Upper lobe of left lung (tissue), 6 donors: Measurements from ENCODE around the gene RPGR. TPM values are rescaled to one million over a fixed set of nuclear protein-coding genes. Genes with fewer than 3 reads are reported as not detected.

Experiments used
- ATAC-seq, 2 donors: fragments of 200-7000 bp; cut with Tn5 transposase; one replicate each; pipeline ENCODE4 v1.9.1; 2022; ENCODE audit warnings: mild to moderate bottlenecking in 2 of 2, moderate library complexity in 2 of 2; ENCODE audit not compliant: low FRiP score in 2 of 2
- DNase-seq, 2 donors: peaks; one replicate each; pipeline ENCODE4 v3.0.0-alpha.2; 2019 to 2020
- H3K27ac ChIP-seq, 4 donors: fragments of 200-600 bp; sonication (generic); one replicate each; pipeline ENCODE4 v1.5.1; 2016 to 2019
- H3K27me3 ChIP-seq, 4 donors: fragments of 200-600 bp; sonication (generic); one replicate each; pipeline ENCODE4 v1.5.1; 2017 to 2019
- H3K36me3 ChIP-seq, 4 donors: fragments of 200-600 bp; sonication (generic); one replicate each; pipeline ENCODE4 v1.5.1; 2016 to 2019
- H3K4me1 ChIP-seq, 4 donors: fragments of 200-600 bp; sonication (generic); one replicate each; pipeline ENCODE4 v1.5.1; 2018 to 2019
- H3K4me3 ChIP-seq, 4 donors: fragments of 200-600 bp; sonication (generic); one replicate each; pipeline ENCODE4 v1.5.1; 2017 to 2019; ENCODE audit warnings: mild to moderate bottlenecking in 2 of 4, moderate library complexity in 1 of 4
- H3K9me3 ChIP-seq, 4 donors: fragments of 200-600 bp; sonication (generic); one replicate each; pipeline ENCODE4 v1.5.1; 2018 to 2019
- EP300 ChIP-seq, 4 donors: sonication (generic); formaldehyde crosslinking; IDR thresholded peaks; one replicate each; pipeline ENCODE4 v1.5.1; 2017; ENCODE audit warnings: antibody characterized with exemption in 4 of 4, control low read depth in 2 of 4
- POLR2A ChIP-seq, 4 donors: fragments of 450-650 bp; IDR thresholded peaks; one replicate each; pipeline ENCODE4 v1.5.1; 2016 to 2017; ENCODE audit warnings: antibody characterized with exemption in 4 of 4, mild to moderate bottlenecking in 2 of 4
- POLR2AphosphoS5 ChIP-seq, 2 donors: sonication (generic); formaldehyde crosslinking; IDR thresholded peaks; one replicate each; pipeline ENCODE4 v1.5.1; 2017; ENCODE audit warnings: antibody characterized with exemption in 2 of 2
- WGBS, 2 donors: methylation state at CpG; one replicate each; pipeline ENCODE4 v1.1.5; 2017 to 2018; 5-methylcytosine and 5-hydroxymethylcytosine counted together
- total RNA-seq, 6 donors: library from RNA; depleted of rRNA in 4 of 6; stranded (reverse); fragments of >200 nt in 4 of 6; gene quantifications; one replicate each; pipeline versions ENCODE4 v1.1.0 to v1.2.1, GENCODE V29; 2016 to 2021
- TF ChIP-seq, protein P1 (sequence below), 6 experiments: fragments of 450-650 bp in 4 of 6; fragments of 200-600 bp in 2 of 6; sonication (generic) in 2 of 6; IDR thresholded peaks; one replicate each; pipeline ENCODE4 v1.5.1; 2016 to 2019; ENCODE audit warnings: antibody characterized with exemption in 6 of 6
- donor health status: DM: no; HTN: no; CAD: no; lungs with moderate emphysema.
- donor health status: DM: no; HTN: yes; CAD: no; lungs with severe emphysema.

The RPGR gene
- total RNA-seq, 6 donors from 2014 or later, result 15.8 to 82.8 (median 30.1) TPM

DNA sequence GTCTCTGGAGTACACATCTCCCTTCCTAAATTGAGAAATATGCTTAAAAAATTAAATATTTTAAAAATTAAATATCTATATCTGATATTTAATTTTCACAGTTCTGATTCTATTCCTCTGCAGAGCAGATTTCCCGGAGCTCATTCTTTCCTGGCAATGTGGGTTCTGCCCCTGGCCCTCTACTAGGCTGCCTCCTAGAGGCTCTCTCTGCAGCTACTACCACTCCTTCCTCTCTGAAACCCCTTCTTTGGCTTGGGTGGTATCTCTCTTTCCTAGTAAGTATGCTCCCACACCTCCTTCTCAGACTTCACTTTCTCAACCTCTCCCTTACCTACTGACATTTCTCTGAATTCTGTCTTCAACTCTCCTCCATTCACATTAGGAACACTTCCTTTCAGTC lies 45.3 kb downstream of the RPGR start:
- no peaks in the 10 kb centered on the region for H3K27me3 ChIP-seq
- no peak overlapping the region for H3K4me3 ChIP-seq
- no peak overlapping the region for H3K27ac ChIP-seq
- peaks cover 0 to under 1% (median 0%) of the 10 kb centered on the region in 4 donors for H3K4me1 ChIP-seq
- TF ChIP-seq, protein P1, sequence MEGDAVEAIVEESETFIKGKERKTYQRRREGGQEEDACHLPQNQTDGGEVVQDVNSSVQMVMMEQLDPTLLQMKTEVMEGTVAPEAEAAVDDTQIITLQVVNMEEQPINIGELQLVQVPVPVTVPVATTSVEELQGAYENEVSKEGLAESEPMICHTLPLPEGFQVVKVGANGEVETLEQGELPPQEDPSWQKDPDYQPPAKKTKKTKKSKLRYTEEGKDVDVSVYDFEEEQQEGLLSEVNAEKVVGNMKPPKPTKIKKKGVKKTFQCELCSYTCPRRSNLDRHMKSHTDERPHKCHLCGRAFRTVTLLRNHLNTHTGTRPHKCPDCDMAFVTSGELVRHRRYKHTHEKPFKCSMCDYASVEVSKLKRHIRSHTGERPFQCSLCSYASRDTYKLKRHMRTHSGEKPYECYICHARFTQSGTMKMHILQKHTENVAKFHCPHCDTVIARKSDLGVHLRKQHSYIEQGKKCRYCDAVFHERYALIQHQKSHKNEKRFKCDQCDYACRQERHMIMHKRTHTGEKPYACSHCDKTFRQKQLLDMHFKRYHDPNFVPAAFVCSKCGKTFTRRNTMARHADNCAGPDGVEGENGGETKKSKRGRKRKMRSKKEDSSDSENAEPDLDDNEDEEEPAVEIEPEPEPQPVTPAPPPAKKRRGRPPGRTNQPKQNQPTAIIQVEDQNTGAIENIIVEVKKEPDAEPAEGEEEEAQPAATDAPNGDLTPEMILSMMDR (IDR thresholded peaks at IDR 0.05), result no peak
- no peak for TF ChIP-seq POLR2A (IDR thresholded peaks at IDR 0.05)
- WGBS, 2 donors, result 43 to 53% methylated on average over 1 of the region's 1 CpG
- no peak for ATAC-seq
- no peak for DNase-seq
- no peaks in the 10 kb centered on the region for H3K9me3 ChIP-seq
- H3K36me3 ChIP-seq, result no peaks in the 10 kb centered on the region

DNA sequence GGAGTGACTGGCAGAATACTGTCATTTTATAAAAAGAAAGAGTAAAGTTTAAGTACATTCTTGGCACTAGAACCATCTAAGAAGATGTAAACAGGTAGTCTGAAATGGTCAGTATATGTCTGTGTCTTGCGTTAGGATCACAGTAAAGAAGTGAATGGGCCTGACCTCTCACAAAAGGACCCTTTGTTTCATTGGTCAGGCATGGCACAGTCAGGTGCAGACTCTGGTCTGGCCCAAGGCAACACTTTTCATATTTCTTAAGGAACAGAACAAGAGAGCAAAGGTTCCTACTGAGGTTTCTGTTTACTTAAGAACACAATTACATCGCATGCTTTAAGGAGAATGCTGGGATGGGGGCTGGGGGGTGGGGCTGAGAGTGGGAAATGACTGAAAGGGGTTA lies 48.1 kb downstream of the RPGR start:
- TF ChIP-seq EP300 (IDR thresholded peaks at IDR 0.05) (no peak), POLR2A (IDR thresholded peaks at IDR 0.05) (no peak), POLR2AphosphoS5 (IDR thresholded peaks at IDR 0.05) (no peak)
- TF ChIP-seq, protein P1 (IDR thresholded peaks at IDR 0.05), result no peak
- Histone ChIP-seq H3K27me3 (no peaks in the 10 kb centered on the region), H3K4me3 (no peak overlapping the region), H3K4me1 (peaks cover 0 to 6% (median 2%) of the 10 kb centered on the region in 4 donors), H3K36me3 (no peaks in the 10 kb centered on the region), H3K9me3 (no peaks in the 10 kb centered on the region), H3K27ac (no peak overlapping the region)
- ATAC-seq, result no peak
- DNase-seq, result no peak
- 68 to 80% methylated on average over 2 of the region's 2 CpGs for WGBS, 2 donors

DNA sequence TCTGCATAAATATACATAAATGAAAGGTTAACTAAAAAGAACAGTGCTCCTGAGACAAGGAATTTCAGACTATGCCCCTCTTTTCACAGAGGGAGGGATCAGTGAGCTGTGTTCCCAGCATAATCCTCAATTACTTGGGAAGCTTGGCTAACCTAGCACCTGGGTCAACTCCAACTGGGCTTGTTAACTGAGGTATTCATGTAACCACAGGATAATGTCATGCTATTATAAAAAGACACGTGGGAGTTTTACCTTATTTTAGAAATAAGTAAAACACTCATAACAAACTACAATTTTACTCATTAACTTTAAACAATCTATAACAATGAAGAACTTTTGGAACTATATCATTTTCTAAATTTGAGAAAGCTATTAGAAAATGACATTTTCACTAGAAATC lies 48.6 kb downstream of the RPGR start:
- Histone ChIP-seq H3K27me3 (no peaks in the 10 kb centered on the region), H3K4me3 (no peak overlapping the region), H3K27ac (no peak overlapping the region), H3K4me1 (peaks cover 0 to 6% (median 2%) of the 10 kb centered on the region in 4 donors), H3K36me3 (no peaks in the 10 kb centered on the region), H3K9me3 (no peaks in the 10 kb centered on the region)
- 43 to 70% methylated on average over 1 of the region's 1 CpG for WGBS, 2 donors
- TF ChIP-seq POLR2AphosphoS5 (IDR thresholded peaks at IDR 0.05), result no peak
- TF ChIP-seq, protein P1 (IDR thresholded peaks at IDR 0.05), result no peak
- no peak for TF ChIP-seq EP300 (IDR thresholded peaks at IDR 0.05)
- TF ChIP-seq POLR2A (IDR thresholded peaks at IDR 0.05), result no peak
- no peak for DNase-seq
- ATAC-seq, result no peak

DNA sequence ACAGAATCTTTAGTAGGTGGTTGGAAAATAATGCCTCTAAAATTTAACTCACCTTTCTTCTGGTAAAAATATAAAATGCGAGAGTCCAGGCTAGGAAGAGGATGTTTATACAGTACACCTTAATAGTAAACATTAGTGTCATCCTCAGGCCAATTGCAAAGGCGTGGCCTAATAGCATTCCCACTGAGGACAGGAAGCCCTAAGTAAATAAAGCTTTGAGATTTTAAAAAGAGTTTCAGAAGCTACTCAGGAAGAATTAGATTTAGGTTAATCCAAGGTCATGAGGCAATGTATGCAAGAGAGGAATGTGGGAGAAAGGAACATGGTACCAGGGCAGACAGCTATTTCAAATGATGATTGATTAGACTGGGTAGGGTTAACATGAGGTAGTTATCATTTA lies 49.5 kb downstream of the RPGR start:
- TF ChIP-seq EP300 (IDR thresholded peaks at IDR 0.05) (no peak), POLR2AphosphoS5 (IDR thresholded peaks at IDR 0.05) (no peak), POLR2A (IDR thresholded peaks at IDR 0.05) (no peak)
- TF ChIP-seq, protein P1 (IDR thresholded peaks at IDR 0.05), result no peak

DNA sequence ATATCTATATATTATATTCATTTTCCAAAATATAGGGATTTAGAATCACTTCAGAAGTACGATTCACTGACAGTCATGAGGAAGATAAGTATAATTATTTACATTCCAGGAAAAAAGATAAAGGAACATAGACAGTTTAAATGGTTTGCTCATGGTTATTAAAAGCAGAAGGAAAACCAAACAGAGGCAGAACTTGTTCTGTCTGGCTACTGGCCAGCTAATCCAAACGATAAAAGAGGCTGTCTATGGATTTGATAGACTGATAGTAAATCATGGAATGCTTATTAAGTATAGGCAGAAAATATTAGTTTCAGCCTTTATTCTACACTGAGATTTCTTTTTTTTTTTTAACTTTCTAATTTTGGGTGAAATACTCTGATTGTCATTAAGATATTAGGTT lies 50.2 kb downstream of the RPGR start:
- no peaks in the 10 kb centered on the region for H3K36me3 ChIP-seq
- 19 to 20% methylated on average over 2 of the region's 2 CpGs for WGBS, 2 donors
- no peak for DNase-seq

More for the DNA sequence above, 49.5 kb downstream of the RPGR start:
- Histone ChIP-seq H3K9me3 (no peaks in the 10 kb centered on the region), H3K4me1 (peaks cover 0 to 6% (median 2%) of the 10 kb centered on the region in 4 donors), H3K27me3 (no peaks in the 10 kb centered on the region), H3K4me3 (no peak overlapping the region), H3K36me3 (no peaks in the 10 kb centered on the region), H3K27ac (no peak overlapping the region)
- ATAC-seq (no peak), DNase-seq (no peak)
- WGBS, 2 donors, result 59 to 68% methylated on average over 2 of the region's 2 CpGs

More for the DNA sequence above, 50.2 kb downstream of the RPGR start:
- Histone ChIP-seq H3K4me1 (peaks cover 0 to 6% (median 2%) of the 10 kb centered on the region in 4 donors), H3K27me3 (no peaks in the 10 kb centered on the region), H3K27ac (no peak overlapping the region), H3K9me3 (no peaks in the 10 kb centered on the region), H3K4me3 (no peak overlapping the region)
- no peak for ATAC-seq
- TF ChIP-seq EP300 (IDR thresholded peaks at IDR 0.05), result no peak
- TF ChIP-seq POLR2AphosphoS5 (IDR thresholded peaks at IDR 0.05), result no peak
- TF ChIP-seq, protein P1 (IDR thresholded peaks at IDR 0.05), result no peak
- no peak for TF ChIP-seq POLR2A (IDR thresholded peaks at IDR 0.05)
